Panc1 (cell line): ENCODE data around the gene SUCO.

Experiments used
- CTCF ChIP-seq: fragments of 450-650 bp; IDR thresholded peaks from 2 replicates; pipeline ENCODE4 v1.5.1; 2017; ENCODE audit warnings: mild to moderate bottlenecking
- SIN3A ChIP-seq: IDR thresholded peaks from 2 replicates; pipeline ENCODE4 v1.6.1; 2012; ENCODE audit warnings: low read depth, mild to moderate bottlenecking, low read length, moderate library complexity, borderline replicate concordance; ENCODE audit not compliant: insufficient read depth

GRCh38 chr1:172488393-172488792, 44.6 kb upstream of the SUCO start:
- TF ChIP-seq CTCF = no peak
- no peak for TF ChIP-seq SIN3A
